ENCODE results near the gene RTL1. TPM values are rescaled to one million over a fixed set of nuclear protein-coding genes. Genes with fewer than 3 reads are reported as not detected.

Gene RTL1
- total RNA-seq, 4 donors from 2014 or later: not detected

- Histone ChIP-seq H3K9me3 (no peaks in the 10 kb centered on the region), H3K4me3 (no peak overlapping the region), H3K4me1 (no peaks in the 10 kb centered on the region), H3K27ac (no peak overlapping the region), H3K27me3 (no peaks in the 10 kb centered on the region), H3K36me3 (no peaks in the 10 kb centered on the region)
- TF ChIP-seq CTCF (IDR thresholded peaks at IDR 0.05) (no peak), POLR2AphosphoS5 (IDR thresholded peaks at IDR 0.05) (no peak), POLR2A (IDR thresholded peaks at IDR 0.05) (no peak), EP300 (IDR thresholded peaks at IDR 0.05; ENCODE audit: low read depth) (no peak)
- no peak for DNase-seq
- intact Hi-C loops (cut with DNase I; ENCODE audit: low total_unique reads) (no loop called here), in situ Hi-C loops (cut with MboI; ENCODE audit: low pct_ligation_motif_present in 1 of 4, low pct_unique_long_range_greater_than_20kb in 1 of 4, low sequenced_read_pairs in 3 of 4) (loop anchor here in 1 of 4 donors (25.0 kb wide), 1 partner anchor 369 kb away; no protein-coding TSS in a partner anchor)
- 75% methylated on average over 21 of the region's 24 CpGs; no CpG with 5 or more reads in 1 of the 2 donors for WGBS, 2 donors (ENCODE audit: low coverage in 1 of 2)
These were observed 34.7 kb downstream of the RTL1 start for GRCh38 chr14:100868621-100869370.

- Histone ChIP-seq H3K27ac (no peak overlapping the region), H3K36me3 (no peaks in the 10 kb centered on the region), H3K4me1 (no peaks in the 10 kb centered on the region), H3K9me3 (no peaks in the 10 kb centered on the region), H3K27me3 (no peaks in the 10 kb centered on the region), H3K4me3 (no peak overlapping the region)
- TF ChIP-seq CTCF (IDR thresholded peaks at IDR 0.05) (no peak), EP300 (IDR thresholded peaks at IDR 0.05; ENCODE audit: low read depth) (no peak), POLR2AphosphoS5 (IDR thresholded peaks at IDR 0.05) (no peak), POLR2A (IDR thresholded peaks at IDR 0.05) (no peak)
- intact Hi-C loops (cut with DNase I; ENCODE audit: low total_unique reads): no loop called here
- 69% methylated on average over 11 of the region's 13 CpGs; no CpG with 5 or more reads in 1 of the 2 donors for WGBS, 2 donors (ENCODE audit: low coverage in 1 of 2)
- in situ Hi-C loops (cut with MboI; ENCODE audit: low pct_ligation_motif_present in 1 of 4, low pct_unique_long_range_greater_than_20kb in 1 of 4, low sequenced_read_pairs in 3 of 4): loop anchor here in 1 of 4 donors (25.0 kb wide), 1 partner anchor 370 kb away; no protein-coding TSS in a partner anchor
- DNase-seq: no peak
These were observed 35.7 kb downstream of the RTL1 start for GRCh38 chr14:100867631-100868315.

- Histone ChIP-seq H3K27me3 (no peaks in the 10 kb centered on the region), H3K36me3 (no peaks in the 10 kb centered on the region), H3K4me3 (no peak overlapping the region), H3K27ac (no peak overlapping the region), H3K9me3 (no peaks in the 10 kb centered on the region), H3K4me1 (no peaks in the 10 kb centered on the region)
- intact Hi-C loops (cut with DNase I; ENCODE audit: low total_unique reads) (no loop called here), in situ Hi-C loops (cut with MboI; ENCODE audit: low pct_ligation_motif_present in 1 of 4, low pct_unique_long_range_greater_than_20kb in 1 of 4, low sequenced_read_pairs in 3 of 4) (loop anchor here in 1 of 4 donors (25.0 kb wide), 1 partner anchor 370 kb away; no protein-coding TSS in a partner anchor)
- 90% methylated on average over 18 of the region's 18 CpGs; no CpG with 5 or more reads in 1 of the 2 donors for WGBS, 2 donors (ENCODE audit: low coverage in 1 of 2)
- TF ChIP-seq POLR2AphosphoS5 (IDR thresholded peaks at IDR 0.05) (no peak), POLR2A (IDR thresholded peaks at IDR 0.05) (no peak), CTCF (IDR thresholded peaks at IDR 0.05) (no peak), EP300 (IDR thresholded peaks at IDR 0.05; ENCODE audit: low read depth) (no peak)
- DNase-seq: no peak
These were observed 36.6 kb downstream of the RTL1 start for GRCh38 chr14:100866666-100867630.

All from transverse colon (tissue), 4 donors.